ENCODE measurements around the gene FGFRL1.
"Not testable (repeated sequence)": the region's sequence is repeated elsewhere in the genome, so short reads cannot be mapped to it uniquely, and the experiment has no call there.

DNA sequence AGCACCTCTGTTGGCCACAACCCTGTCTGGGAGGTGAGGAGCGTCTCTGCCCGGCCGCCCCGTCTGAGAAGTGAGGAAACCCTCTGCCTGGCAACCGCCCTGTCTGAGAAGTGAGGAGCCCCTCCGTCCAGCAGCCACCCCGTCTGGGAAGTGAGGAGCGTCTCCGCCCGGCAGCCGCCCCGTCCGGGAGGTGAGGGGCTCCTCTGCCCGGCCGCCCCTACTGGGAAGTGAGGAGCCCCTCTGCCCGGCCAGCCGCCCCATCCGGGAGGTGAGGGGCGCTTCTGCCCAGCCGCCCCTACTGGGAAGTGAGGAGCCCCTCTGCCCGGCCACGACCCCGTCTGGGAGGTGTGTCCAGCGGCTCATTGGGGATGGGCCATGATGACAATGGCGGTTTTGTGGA lies 35.4 kb upstream of the FGFRL1 start:
- TF ChIP-seq CTCF, POLR2A (IDR thresholded peaks at IDR 0.05): not testable (repeated sequence)

Measured in testis (tissue), 2 donors.